ENCODE data around the gene SPATS2. TPM values are rescaled to one million over a fixed set of nuclear protein-coding genes. Genes with fewer than 3 reads are reported as not detected.

The SPATS2 gene
- total RNA-seq, 1 experiment from 2014 or later: 56.3 TPM

DNA sequence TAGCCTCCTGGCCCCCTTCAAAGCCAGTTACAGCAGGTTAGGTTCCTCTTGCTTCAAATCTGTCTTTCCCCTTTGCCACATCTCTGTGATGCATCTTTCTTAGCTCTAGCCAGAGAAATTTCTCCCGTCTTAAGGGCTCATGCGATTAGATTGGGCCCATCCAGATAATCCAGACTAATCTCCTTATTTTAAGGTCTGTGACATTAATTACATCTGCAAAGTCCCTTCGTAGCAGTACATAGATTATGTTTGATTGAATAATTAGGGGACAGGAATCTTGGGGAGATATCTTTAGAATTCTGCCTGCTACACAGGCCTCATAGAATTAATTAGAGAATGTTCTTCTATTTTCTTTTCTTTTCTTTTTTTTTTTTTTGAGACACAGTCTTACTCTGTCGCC is 79.3 kb downstream of the SPATS2 start:
- ATAC-seq: no peak
- no TSS peak for BruUV-seq (replicated peaks)
- CTCF ChIA-PET: no interaction called here
- TF ChIP-seq, protein P1, sequence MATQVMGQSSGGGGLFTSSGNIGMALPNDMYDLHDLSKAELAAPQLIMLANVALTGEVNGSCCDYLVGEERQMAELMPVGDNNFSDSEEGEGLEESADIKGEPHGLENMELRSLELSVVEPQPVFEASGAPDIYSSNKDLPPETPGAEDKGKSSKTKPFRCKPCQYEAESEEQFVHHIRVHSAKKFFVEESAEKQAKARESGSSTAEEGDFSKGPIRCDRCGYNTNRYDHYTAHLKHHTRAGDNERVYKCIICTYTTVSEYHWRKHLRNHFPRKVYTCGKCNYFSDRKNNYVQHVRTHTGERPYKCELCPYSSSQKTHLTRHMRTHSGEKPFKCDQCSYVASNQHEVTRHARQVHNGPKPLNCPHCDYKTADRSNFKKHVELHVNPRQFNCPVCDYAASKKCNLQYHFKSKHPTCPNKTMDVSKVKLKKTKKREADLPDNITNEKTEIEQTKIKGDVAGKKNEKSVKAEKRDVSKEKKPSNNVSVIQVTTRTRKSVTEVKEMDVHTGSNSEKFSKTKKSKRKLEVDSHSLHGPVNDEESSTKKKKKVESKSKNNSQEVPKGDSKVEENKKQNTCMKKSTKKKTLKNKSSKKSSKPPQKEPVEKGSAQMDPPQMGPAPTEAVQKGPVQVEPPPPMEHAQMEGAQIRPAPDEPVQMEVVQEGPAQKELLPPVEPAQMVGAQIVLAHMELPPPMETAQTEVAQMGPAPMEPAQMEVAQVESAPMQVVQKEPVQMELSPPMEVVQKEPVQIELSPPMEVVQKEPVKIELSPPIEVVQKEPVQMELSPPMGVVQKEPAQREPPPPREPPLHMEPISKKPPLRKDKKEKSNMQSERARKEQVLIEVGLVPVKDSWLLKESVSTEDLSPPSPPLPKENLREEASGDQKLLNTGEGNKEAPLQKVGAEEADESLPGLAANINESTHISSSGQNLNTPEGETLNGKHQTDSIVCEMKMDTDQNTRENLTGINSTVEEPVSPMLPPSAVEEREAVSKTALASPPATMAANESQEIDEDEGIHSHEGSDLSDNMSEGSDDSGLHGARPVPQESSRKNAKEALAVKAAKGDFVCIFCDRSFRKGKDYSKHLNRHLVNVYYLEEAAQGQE (IDR thresholded peaks at IDR 0.05; ENCODE audit: insufficient read depth in 1 of 2, low read depth in 2 of 2, low read length in 1 of 2): no peak
- TF ChIP-seq SIN3A (IDR thresholded peaks at IDR 0.05; ENCODE audit: borderline replicate concordance, insufficient read depth, low read depth, low read length): no peak
- TF ChIP-seq TCF7L2 (IDR thresholded peaks at IDR 0.05; ENCODE audit: low read depth, low read length): no peak
- TF ChIP-seq, protein P2, sequence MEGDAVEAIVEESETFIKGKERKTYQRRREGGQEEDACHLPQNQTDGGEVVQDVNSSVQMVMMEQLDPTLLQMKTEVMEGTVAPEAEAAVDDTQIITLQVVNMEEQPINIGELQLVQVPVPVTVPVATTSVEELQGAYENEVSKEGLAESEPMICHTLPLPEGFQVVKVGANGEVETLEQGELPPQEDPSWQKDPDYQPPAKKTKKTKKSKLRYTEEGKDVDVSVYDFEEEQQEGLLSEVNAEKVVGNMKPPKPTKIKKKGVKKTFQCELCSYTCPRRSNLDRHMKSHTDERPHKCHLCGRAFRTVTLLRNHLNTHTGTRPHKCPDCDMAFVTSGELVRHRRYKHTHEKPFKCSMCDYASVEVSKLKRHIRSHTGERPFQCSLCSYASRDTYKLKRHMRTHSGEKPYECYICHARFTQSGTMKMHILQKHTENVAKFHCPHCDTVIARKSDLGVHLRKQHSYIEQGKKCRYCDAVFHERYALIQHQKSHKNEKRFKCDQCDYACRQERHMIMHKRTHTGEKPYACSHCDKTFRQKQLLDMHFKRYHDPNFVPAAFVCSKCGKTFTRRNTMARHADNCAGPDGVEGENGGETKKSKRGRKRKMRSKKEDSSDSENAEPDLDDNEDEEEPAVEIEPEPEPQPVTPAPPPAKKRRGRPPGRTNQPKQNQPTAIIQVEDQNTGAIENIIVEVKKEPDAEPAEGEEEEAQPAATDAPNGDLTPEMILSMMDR (IDR thresholded peaks at IDR 0.05): no peak
- TF ChIP-seq POLR2AphosphoS5 (IDR thresholded peaks at IDR 0.05; ENCODE audit: low read depth, low read length): no peak
- H3K27ac ChIP-seq (ENCODE audit: low read length): no peak overlapping the region
- H3K4me3 ChIP-seq (ENCODE audit: low read depth in 2 of 2, low read length in 2 of 2): no peak overlapping the region
- in situ Hi-C loops (cut with HindIII; ENCODE audit: low pct_unique_long_range_greater_than_20kb, low sequenced_read_pairs) (no loop called here), intact Hi-C loops (cut with micrococcal nuclease; ENCODE audit: unreplicated experiment) (no loop called here)
- POLR2A ChIA-PET: no interaction called here
- H3K27me3 ChIP-seq (ENCODE audit: control insufficient read depth, insufficient read depth, low read length): no peaks in the 10 kb centered on the region
- H3K36me3 ChIP-seq (ENCODE audit: control insufficient read depth, insufficient read depth, low read length): no peaks in the 10 kb centered on the region
- no peaks in the 10 kb centered on the region for H3K9me3 ChIP-seq (ENCODE audit: control insufficient read depth, insufficient read depth, low read depth, low read length)
- no peak for DNase-seq (ENCODE audit: low read depth, low spot score)
- no peaks in the 10 kb centered on the region for H3K4me1 ChIP-seq (ENCODE audit: control insufficient read depth, insufficient read depth, low read length)

DNA sequence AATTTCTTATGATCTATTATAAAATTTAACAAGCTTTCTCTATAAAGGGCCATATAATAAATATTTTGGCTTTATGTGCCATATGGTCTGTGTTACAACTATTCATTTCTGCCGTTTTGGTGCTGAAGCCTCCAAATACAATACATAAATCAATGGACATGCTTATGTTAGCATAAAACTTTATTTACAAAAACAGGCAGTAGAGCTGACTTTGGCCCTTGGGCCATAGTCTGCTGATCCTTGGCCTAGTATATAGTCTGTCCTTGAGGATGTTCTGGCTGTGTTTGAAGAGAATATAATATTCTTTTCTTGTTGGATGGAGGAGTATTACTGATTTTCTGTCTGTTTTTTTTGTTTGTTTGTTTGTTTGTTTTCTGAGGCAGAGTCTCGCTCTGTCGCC is 81.6 kb downstream of the SPATS2 start:
- BruUV-seq (replicated peaks): no TSS peak
- H3K4me3 ChIP-seq (ENCODE audit: low read depth in 2 of 2, low read length in 2 of 2): no peak overlapping the region
- no peak for ATAC-seq

More for the DNA sequence above, 81.6 kb downstream of the SPATS2 start:
- Histone ChIP-seq H3K36me3 (ENCODE audit: control insufficient read depth, insufficient read depth, low read length) (no peaks in the 10 kb centered on the region), H3K27ac (ENCODE audit: low read length) (no peak overlapping the region), H3K27me3 (ENCODE audit: control insufficient read depth, insufficient read depth, low read length) (no peaks in the 10 kb centered on the region), H3K9me3 (ENCODE audit: control insufficient read depth, insufficient read depth, low read depth, low read length) (no peaks in the 10 kb centered on the region), H3K4me1 (ENCODE audit: control insufficient read depth, insufficient read depth, low read length) (no peaks in the 10 kb centered on the region)
- no peak for TF ChIP-seq TCF7L2 (IDR thresholded peaks at IDR 0.05; ENCODE audit: low read depth, low read length)
- TF ChIP-seq, protein P2 (IDR thresholded peaks at IDR 0.05): no peak
- no peak for TF ChIP-seq POLR2AphosphoS5 (IDR thresholded peaks at IDR 0.05; ENCODE audit: low read depth, low read length)
- no peak for TF ChIP-seq SIN3A (IDR thresholded peaks at IDR 0.05; ENCODE audit: borderline replicate concordance, insufficient read depth, low read depth, low read length)
- TF ChIP-seq, protein P1 (IDR thresholded peaks at IDR 0.05; ENCODE audit: insufficient read depth in 1 of 2, low read depth in 2 of 2, low read length in 1 of 2): no peak
- POLR2A ChIA-PET: no interaction called here
- CTCF ChIA-PET: interaction anchor here (0.7 kb wide), 1 partner anchor 15 kb away, joined by 6 read pairs; no protein-coding TSS in a partner anchor
- in situ Hi-C loops (cut with HindIII; ENCODE audit: low pct_unique_long_range_greater_than_20kb, low sequenced_read_pairs) (no loop called here), intact Hi-C loops (cut with micrococcal nuclease; ENCODE audit: unreplicated experiment) (no loop called here)
- DNase-seq (ENCODE audit: low read depth, low spot score): no peak

Measured in Panc1 (cell line).